HepG2 (cell line): ENCODE data around the gene GABRB3. TPM values are rescaled to one million over a fixed set of nuclear protein-coding genes. Genes with fewer than 3 reads are reported as not detected.
A peak's percentile ranks its signal among the peaks of the same experiment; 100 is the strongest.

Experiments
- ATAC-seq: fragments of 200-7000 bp; cut with Tn5 transposase; 3 replicates; pipeline ENCODE4 v1.9.1; 2020; ENCODE audit warnings: mild to moderate bottlenecking, moderate library complexity
- BruUV-seq: library from RNA; stranded (reverse); fragments of 400-500 nt; replicated peaks from 2 replicates; lab custom pipeline; 2021; lab: Mats Ljungman, UMichigan
- CTCF ChIA-PET: fragments of 300-600 bp; formaldehyde crosslinking; extraction: SDS; loops from one replicate; lab custom pipeline; 2021; ENCODE audit warnings: low total read pairs, inconsistent platforms, low intra/inter-chr PET ratio; lab: Yijun Ruan, JAX
- POLR2A ChIA-PET: fragments of 350-600 bp; sonication (Branson Sonifier 250); formaldehyde crosslinking; loops from one replicate; lab custom pipeline; 2020; ENCODE audit warnings: antibody characterized with exemption, inconsistent platforms; lab: Yijun Ruan, JAX
- DNase-seq: peaks from one replicate; pipeline ENCODE4 v3.0.0-alpha.2; 2015; ENCODE audit warnings: low spot score
- FAIRE-seq: peaks from 3 replicates; lab custom pipeline; 2011; peaks lifted over from hg19 to GRCh38; lab: Jason Lieb, UNC
- H2AFZ ChIP-seq: one replicate; pipeline ENCODE4 v1.6.1; 2011; ENCODE audit warnings: low read length, inconsistent platforms
- H3K27ac ChIP-seq: fragments of 300-600 bp; 3 replicates; pipeline ENCODE4 v1.8.0; 2011; ENCODE audit warnings: mixed run types, mild to moderate bottlenecking, mixed read lengths, low read length, inconsistent platforms; ENCODE audit not compliant: insufficient read depth; ENCODE audit errors: extremely low read length
- H3K27me3 ChIP-seq, 2 experiments: fragments of 200-600 bp in 1 of 2; 2 replicates in 1 of 2; 3 replicates in 1 of 2; pipeline versions ENCODE4 v1.6.0 to v1.8.0; 2011; ENCODE audit warnings: low read length in 2 of 2, mild to moderate bottlenecking in 2 of 2, moderate library complexity in 2 of 2, inconsistent platforms in 1 of 2; ENCODE audit not compliant: insufficient read depth in 2 of 2, control insufficient read depth in 1 of 2
- H3K36me3 ChIP-seq, 2 experiments: fragments of 200-600 bp in 1 of 2; replicated peaks in 1 of 2; 2 replicates in 1 of 2; 3 replicates in 1 of 2; pipeline versions ENCODE4 v1.5.1 to v1.8.0; 2011; ENCODE audit warnings: low read length in 2 of 2, inconsistent platforms in 1 of 2; ENCODE audit not compliant: insufficient read depth in 2 of 2, control insufficient read depth in 1 of 2
- H3K4me1 ChIP-seq: 2 replicates; pipeline ENCODE4 v1.5.1; 2012; ENCODE audit warnings: low read length, inconsistent platforms; ENCODE audit not compliant: insufficient read depth
- H3K4me2 ChIP-seq: 2 replicates; pipeline ENCODE4 v1.6.0; 2011; ENCODE audit warnings: low read depth, low read length, inconsistent platforms
- H3K4me3 ChIP-seq, 3 experiments: fragments of 200-600 bp in 1 of 3; sonication (generic), shearing (Covaris generic) in 1 of 3; replicated peaks in 1 of 3; 2 replicates each; pipeline ENCODE4 v1.5.1; 2011 to 2016; ENCODE audit warnings: low read length in 3 of 3, inconsistent platforms in 2 of 3, low read depth in 2 of 3, mild to moderate bottlenecking in 2 of 3, control low read depth in 1 of 3, mixed read lengths in 1 of 3; ENCODE audit not compliant: insufficient read depth in 1 of 3
- H3K79me2 ChIP-seq: one replicate; pipeline ENCODE4 v1.6.1; 2011; ENCODE audit warnings: low read length, inconsistent platforms; ENCODE audit not compliant: insufficient read depth
- H3K9ac ChIP-seq: 2 replicates; pipeline ENCODE4 v1.6.0; 2011; ENCODE audit warnings: mild to moderate bottlenecking, low read depth, low read length, inconsistent platforms; ENCODE audit not compliant: insufficient read depth
- H3K9me3 ChIP-seq: 2 replicates; pipeline ENCODE4 v1.5.1; 2012; ENCODE audit warnings: mild to moderate bottlenecking, low read length
- H4K20me1 ChIP-seq: 2 replicates; pipeline ENCODE4 v1.6.0; 2011; ENCODE audit warnings: inconsistent platforms, mild to moderate bottlenecking, low read length, moderate library complexity; ENCODE audit not compliant: insufficient read depth
- HDAC1 ChIP-seq: sonication (generic); formaldehyde crosslinking; IDR thresholded peaks from 2 replicates; pipeline ENCODE4 v1.5.1; 2020; ENCODE audit warnings: mild to moderate bottlenecking, missing genetic modification reagents
- KDM3A ChIP-seq: IDR thresholded peaks from 2 replicates; pipeline ENCODE4 v1.6.1; 2018; ENCODE audit warnings: low read depth, missing compliant biosample characterization
- KLF16 ChIP-seq, 2 experiments: sonication (generic) in 1 of 2; formaldehyde crosslinking in 1 of 2; IDR thresholded peaks; 2 replicates each; pipeline versions ENCODE4 v1.6.1 to v1.8.0; 2016 to 2023; ENCODE audit warnings: missing genetic modification reagents in 2 of 2, missing compliant biosample characterization in 1 of 2
- MAF1 ChIP-seq: sonication (generic); formaldehyde crosslinking; IDR thresholded peaks from 2 replicates; pipeline ENCODE4 v1.5.0; 2020; ENCODE audit warnings: missing genetic modification reagents, borderline replicate concordance
- MAFF ChIP-seq: IDR thresholded peaks from 2 replicates; pipeline ENCODE4 v1.6.1; 2011; ENCODE audit warnings: low read depth, low read length, improper control_type of control experiment
- MAFK ChIP-seq, 2 experiments: IDR thresholded peaks in 1 of 2; conservative IDR thresholded peaks in 1 of 2; 2 replicates each; pipeline ENCODE4 v1.6.1; 2011; ENCODE audit warnings: improper control_type of control experiment in 2 of 2, low read length in 2 of 2
- MTA1 ChIP-seq: sonication (generic); formaldehyde crosslinking; IDR thresholded peaks from 2 replicates; pipeline ENCODE4 v1.4.0; 2020; ENCODE audit warnings: missing genetic modification reagents, mild to moderate bottlenecking, borderline replicate concordance
- NFE2L2 ChIP-seq: fragments of 150-350 bp; IDR thresholded peaks from 2 replicates; pipeline ENCODE4 v1.6.1; 2014; ENCODE audit warnings: low read length
- NR2F2 ChIP-seq: IDR thresholded peaks from 2 replicates; pipeline ENCODE4 v1.6.1; 2012; ENCODE audit warnings: low read depth, inconsistent platforms, borderline replicate concordance
- RAD21 ChIP-seq: fragments of 450-650 bp; formaldehyde crosslinking; IDR thresholded peaks from 2 replicates; pipeline ENCODE4 v1.5.0; 2020; ENCODE audit warnings: mild to moderate bottlenecking
- RXRA ChIP-seq: sonication (generic); formaldehyde crosslinking; IDR thresholded peaks from 2 replicates; pipeline ENCODE4 v1.5.1; 2020; ENCODE audit warnings: missing genetic modification reagents
- SMAD9 ChIP-seq: sonication (generic); formaldehyde crosslinking; IDR thresholded peaks from 2 replicates; pipeline ENCODE4 v1.5.1; 2020; ENCODE audit warnings: mild to moderate bottlenecking, missing genetic modification reagents
- SPEN ChIP-seq: sonication (generic); formaldehyde crosslinking; IDR thresholded peaks from 2 replicates; pipeline ENCODE4 v1.5.1; 2020; ENCODE audit warnings: low read depth, mild to moderate bottlenecking, missing genetic modification reagents
- TBX2 ChIP-seq: sonication (generic); formaldehyde crosslinking; IDR thresholded peaks from 2 replicates; pipeline ENCODE4 v1.5.0; 2020; ENCODE audit warnings: missing genetic modification reagents, mild to moderate bottlenecking, borderline replicate concordance
- XBP1 ChIP-seq: sonication (generic); formaldehyde crosslinking; IDR thresholded peaks from 2 replicates; pipeline ENCODE4 v1.5.0; 2020; ENCODE audit warnings: missing genetic modification reagents
- ZNF263 ChIP-seq: sonication (generic); formaldehyde crosslinking; IDR thresholded peaks from 2 replicates; pipeline ENCODE4 v1.4.0; 2020; ENCODE audit warnings: missing genetic modification reagents
- ZNF329 ChIP-seq: sonication (generic); formaldehyde crosslinking; IDR thresholded peaks from 2 replicates; pipeline ENCODE4 v1.9.0; 2021; ENCODE audit warnings: low read depth, mild to moderate bottlenecking, missing genetic modification reagents
- ZNF34 ChIP-seq: sonication (generic); formaldehyde crosslinking; IDR thresholded peaks from 2 replicates; pipeline ENCODE4 v1.4.0; 2020; ENCODE audit warnings: mild to moderate bottlenecking, missing genetic modification reagents, borderline replicate concordance
- ZNF354B ChIP-seq: sonication (generic); formaldehyde crosslinking; IDR thresholded peaks from 2 replicates; pipeline ENCODE4 v1.8.0; 2022; ENCODE audit warnings: mild to moderate bottlenecking, missing genetic modification reagents
- ZNF660 ChIP-seq: sonication (generic); formaldehyde crosslinking; IDR thresholded peaks from 2 replicates; pipeline ENCODE4 v1.5.1; 2020; ENCODE audit warnings: mild to moderate bottlenecking, low read depth, missing genetic modification reagents, borderline replicate concordance
- ZNF772 ChIP-seq: sonication (generic); formaldehyde crosslinking; IDR thresholded peaks from 2 replicates; pipeline ENCODE4 v1.5.0; 2020; ENCODE audit warnings: mild to moderate bottlenecking, missing genetic modification reagents
- ZNF773 ChIP-seq: sonication (generic); formaldehyde crosslinking; IDR thresholded peaks from 2 replicates; pipeline ENCODE4 v1.4.0; 2020; ENCODE audit warnings: missing genetic modification reagents, borderline replicate concordance
- WGBS: methylation state at CpG from one replicate; pipeline ENCODE4 v1.1.6; 2017; ENCODE audit warnings: low lambda C conversion rate; 5-methylcytosine and 5-hydroxymethylcytosine counted together
- in situ Hi-C: cut with HindIII; loops from 2 replicates; pipeline ENCODE4 v1.10.0; 2017; ENCODE audit warnings: low pct_unique_long_range_greater_than_20kb; ENCODE audit not compliant: extremely low pct_ligation_motif_present
- intact Hi-C: fragments of 100-400 bp; cut with micrococcal nuclease; formaldehyde crosslinking; loops from one replicate; pipeline ENCODE4 v1.10.0; 2022; ENCODE audit not compliant: unreplicated experiment
- polyA plus RNA-seq, 8 experiments: library from polyadenylated mRNA; depleted of rRNA in 3 of 8; stranded (reverse) in 7 of 8; unstranded in 1 of 8; fragments of >200 nt; fragmentation: Illumina TruSeq in 4 of 8; extraction: Trizol in 4 of 8; gene quantifications; 2 replicates each; pipeline versions ENCODE4 v1.2.1 to v1.2.3, GENCODE V29; 2011 to 2016; ENCODE audit warnings: low read depth in 4 of 8, missing spikeins in 1 of 8, mixed read lengths in 1 of 8; ENCODE audit not compliant: insufficient read depth in 1 of 8
- total RNA-seq, 5 experiments: library from RNA; depleted of rRNA; stranded (reverse); fragments of >200 nt; fragmentation: Illumina TruSeq; extraction: Trizol; gene quantifications; 2 replicates each; pipeline ENCODE4 v1.2.3, GENCODE V29; 2016; ENCODE audit warnings: low read depth in 1 of 5

Gene GABRB3
- total and polyA plus RNA-seq, 2 of the 13 experiments (the other 11 are each of a cell fraction or from before 2014, with no cell fraction given): not detected

- no peak overlapping the region for H3K27ac ChIP-seq
- CTCF ChIA-PET: no interaction called here
- no TSS peak for BruUV-seq
- H3K4me1 ChIP-seq: no peaks in the 10 kb centered on the region
- no peak overlapping the region for H3K9ac ChIP-seq
- POLR2A ChIA-PET: no interaction called here
- intact Hi-C loops (no loop called here), in situ Hi-C loops (no loop called here)
- H3K9me3 ChIP-seq: no peaks in the 10 kb centered on the region
- no peaks in the 10 kb centered on the region for H3K36me3 ChIP-seq
- no peak overlapping the region for H3K4me2 ChIP-seq
- H4K20me1 ChIP-seq: no peaks in the 10 kb centered on the region
- H3K79me2 ChIP-seq: no peaks in the 10 kb centered on the region
- H3K4me3 ChIP-seq: no peak overlapping the region
- DNase-seq: no peak
- FAIRE-seq: no peak
- peak; percentile 62 to 70 for TF ChIP-seq MAFK (conservative IDR thresholded peaks at IDR 0.05 in 1 of 2, IDR thresholded peaks at IDR 0.05 in 1 of 2; ENCODE audit: low read length in 2 of 2)
- TF ChIP-seq MAFF: peak; percentile 58; the same call in 1 of the 2 replicates
- no peak for TF ChIP-seq ZNF34 (CRISPR knock-in tag)
- TF ChIP-seq SMAD9 (CRISPR knock-in tag): no peak
- no peak for TF ChIP-seq TBX2
- no peak for TF ChIP-seq RAD21
- TF ChIP-seq NFE2L2: peak; percentile 80
- no peak for TF ChIP-seq NR2F2
- no peaks in the 10 kb centered on the region; a peak in 1 of 5 replicates for H3K27me3 ChIP-seq
- WGBS: 6% methylated on average over 5 of the region's 5 CpGs
- no peak for ATAC-seq
- no peak overlapping the region for H2AFZ ChIP-seq
Observed at GRCh38 chr15:26767169-26767670, 5.6 kb downstream of the GABRB3 start.

GRCh38 chr15:26766262-26766661, 6.6 kb downstream of the GABRB3 start:
- Histone ChIP-seq H3K4me2 (no peak overlapping the region), H2AFZ (no peak overlapping the region), H3K27ac (no peak overlapping the region), H3K9ac (no peak overlapping the region), H3K9me3 (no peaks in the 10 kb centered on the region), H3K4me3 (no peak overlapping the region), H3K27me3 (no peaks in the 10 kb centered on the region; a peak in 1 of 5 replicates), H4K20me1 (no peaks in the 10 kb centered on the region), H3K79me2 (no peaks in the 10 kb centered on the region), H3K36me3 (no peaks in the 10 kb centered on the region), H3K4me1 (no peaks in the 10 kb centered on the region)
- BruUV-seq: no TSS peak
- in situ Hi-C loops (no loop called here), intact Hi-C loops (no loop called here)
- DNase-seq (no peak), FAIRE-seq (no peak), ATAC-seq (no peak)
- TF ChIP-seq MAF1 (no peak), SPEN (CRISPR knock-in tag) (no peak), KLF16 (CRISPR knock-in tag; IDR thresholded peaks at IDR 0.05) (no peak), MTA1 (CRISPR knock-in tag) (no peak), KDM3A (no peak), ZNF772 (CRISPR knock-in tag) (no peak), ZNF660 (CRISPR knock-in tag) (no peak), HDAC1 (no peak), ZNF354B (CRISPR knock-in tag) (no peak), RXRA (CRISPR knock-in tag) (no peak), ZNF329 (no peak), XBP1 (CRISPR knock-in tag) (no peak), ZNF773 (CRISPR knock-in tag) (no peak), ZNF263 (CRISPR knock-in tag) (no peak)
- WGBS: 0% methylated on average over 1 of the region's 1 CpG
- ChIA-PET CTCF (no interaction called here), POLR2A (no interaction called here)
